Sciatic nerve (tissue), 2 donors: Measurements from ENCODE around the gene CKM. TPM values are rescaled to one million over a fixed set of nuclear protein-coding genes. Genes with fewer than 3 reads are reported as not detected.
"Not testable (repeated sequence)": the region's sequence is repeated elsewhere in the genome, so short reads cannot be mapped to it uniquely, and the experiment has no call there.

Experiments used
- ATAC-seq: fragments of 200-7000 bp; cut with Tn5 transposase; one replicate; pipeline ENCODE4 v1.9.1; 2020; ENCODE audit warnings: mild to moderate bottlenecking, moderate library complexity
- DNase-seq: peaks from one replicate; pipeline ENCODE4 v3.0.0-alpha.2; 2020; ENCODE audit warnings: low spot score
- intact Hi-C: fragments of 100-400 bp; cut with DNase I; formaldehyde crosslinking; loops from one replicate; pipeline ENCODE4 v1.14.2; 2022
- total RNA-seq: library from RNA; stranded (reverse); fragmentation: NEBNext Ultra II Directional; extraction: Animal tissue kit (Norgen Biotek cat#: 25700); gene quantifications from one replicate; pipeline ENCODE4 v1.2.1, GENCODE V29; 2021
- donor health status: DM: no; HTN: no; CAD: no.
- donor health status: DM: no; HTN: no; CAD: no.

CKM gene
- total RNA-seq, 1 donor from 2014 or later, result not detected

DNA sequence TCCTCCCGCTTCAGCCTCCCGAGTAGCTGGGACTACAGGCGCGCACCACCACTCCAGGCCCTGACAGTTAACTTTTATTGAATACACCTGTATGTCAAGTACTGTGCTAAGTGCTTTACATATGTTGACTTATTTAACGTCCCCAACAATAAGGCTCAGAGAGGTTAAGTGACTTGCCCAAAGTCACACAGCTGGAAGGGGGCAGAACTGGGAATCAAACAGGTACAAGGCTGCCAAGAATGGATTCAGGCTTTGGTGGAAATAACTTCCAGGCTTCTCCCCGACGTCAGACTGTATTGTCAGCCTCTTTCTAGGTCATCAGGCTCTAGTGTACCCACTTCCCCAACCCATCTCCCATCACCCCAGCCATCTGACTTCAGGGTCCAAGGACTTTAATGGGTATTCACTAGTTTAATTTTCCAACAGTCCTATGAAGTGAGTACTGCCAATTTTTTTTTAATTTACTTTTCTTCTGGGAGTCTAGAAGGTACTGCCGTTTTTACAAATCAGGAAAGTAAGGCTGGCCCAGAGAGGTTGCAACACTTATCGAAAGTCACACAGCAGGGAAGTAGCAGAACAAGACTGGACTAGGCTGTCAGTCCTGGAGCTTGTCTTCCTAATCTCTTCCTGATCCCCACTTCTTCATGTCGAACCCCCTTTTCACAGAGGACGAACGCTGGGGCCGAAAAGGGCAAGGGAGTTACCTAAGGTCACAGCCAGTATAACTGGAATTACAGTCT is 4.9 kb upstream of the CKM start:
- intact Hi-C loops, result no loop called here
- DNase-seq (no peak), ATAC-seq (no peak)

DNA sequence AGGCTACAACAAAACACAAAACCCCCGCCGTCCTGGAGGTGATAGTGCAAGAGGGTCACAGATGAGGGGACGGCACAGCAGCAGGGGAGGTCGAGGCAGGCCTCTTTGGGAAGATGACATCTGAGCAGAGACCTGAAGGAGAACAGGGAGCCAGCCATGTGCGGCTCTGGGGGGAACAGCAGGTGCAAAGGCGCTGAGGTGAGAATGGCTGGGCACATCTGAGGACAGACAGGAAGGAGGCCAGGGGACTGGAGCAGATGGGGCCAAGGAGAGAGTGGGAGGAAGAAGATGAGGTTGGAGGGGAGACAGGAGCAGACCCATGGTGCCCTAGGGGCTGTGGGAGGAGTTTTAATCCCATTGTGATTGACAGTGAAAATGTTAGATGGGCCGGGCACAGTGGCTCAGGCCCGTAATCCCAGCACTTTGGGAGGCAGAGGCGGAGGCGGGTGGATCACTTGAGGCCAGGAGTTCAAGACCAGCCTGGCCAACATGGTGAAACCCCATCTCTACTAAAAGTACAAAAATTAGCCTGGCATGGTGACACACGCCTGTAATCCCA is 1.8 kb upstream of the CKM start:
- intact Hi-C loops, result no loop called here
- ATAC-seq (no peak), DNase-seq (no peak)

DNA sequence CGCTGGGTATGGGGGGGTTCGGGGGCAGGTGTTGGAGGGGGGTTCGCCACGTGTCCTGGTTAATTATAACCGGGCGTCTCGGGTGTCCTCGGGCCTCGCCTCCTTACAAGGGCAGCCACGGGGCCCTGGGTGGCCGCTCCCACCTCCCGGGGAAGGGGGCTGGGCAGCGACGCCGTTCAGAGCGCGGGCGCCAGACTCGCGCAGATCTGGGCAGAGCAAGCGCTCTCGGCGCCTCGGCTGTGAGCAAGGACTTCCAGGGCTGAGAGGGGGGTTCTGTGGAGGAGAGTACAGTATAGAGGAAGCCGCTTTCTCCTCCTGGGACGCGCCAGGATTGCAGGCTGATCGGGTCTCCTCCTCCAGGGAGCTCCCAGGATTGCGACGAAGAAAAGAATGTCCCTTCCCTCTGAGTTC is 1.0 kb upstream of the CKM start:
- DNase-seq (no peak), ATAC-seq (no peak)
- intact Hi-C loops, result no loop called here

DNA sequence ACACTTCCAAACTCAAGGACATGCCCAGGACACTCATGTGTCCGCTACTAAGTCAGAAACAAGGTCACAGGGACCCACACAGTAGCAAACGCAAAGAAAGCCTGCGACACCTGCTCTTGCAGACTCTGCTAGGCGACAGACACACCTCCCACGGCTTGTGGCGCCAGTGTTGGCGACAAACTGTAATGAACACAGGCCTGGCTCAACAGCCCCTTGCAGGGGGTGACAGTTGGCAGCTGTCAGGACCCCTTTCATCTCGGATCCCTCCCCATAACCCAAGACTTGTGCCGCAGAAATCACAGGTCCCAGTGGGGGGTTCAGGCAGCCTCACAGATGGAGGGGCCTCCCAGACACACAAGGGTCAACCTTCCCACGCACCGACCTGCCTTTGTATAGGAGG is 364 bp downstream of the CKM start:
- ATAC-seq (no peak), DNase-seq (no peak)
- intact Hi-C loops, result no loop called here

DNA sequence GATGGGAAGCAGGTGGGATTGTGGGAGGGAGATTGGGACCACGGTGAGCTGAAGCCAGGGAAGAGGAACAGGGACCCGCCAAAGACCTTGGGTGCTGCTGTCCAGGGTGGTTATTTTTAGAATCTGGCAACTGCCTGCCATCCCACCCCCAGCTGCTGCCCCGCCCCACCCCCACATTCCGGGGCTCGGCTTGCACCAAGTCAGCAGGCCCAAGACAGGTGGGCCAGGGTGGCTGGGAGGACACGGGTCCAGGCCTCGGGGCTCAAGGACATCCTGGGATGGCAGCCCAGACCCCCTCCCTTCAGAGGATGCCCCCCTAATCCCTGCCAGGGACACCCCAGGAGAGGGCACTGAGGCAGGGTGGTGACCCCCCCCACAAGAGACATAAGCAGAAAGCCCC is 827 bp downstream of the CKM start:
- DNase-seq (no peak), ATAC-seq (no peak)
- intact Hi-C loops, result no loop called here

DNA sequence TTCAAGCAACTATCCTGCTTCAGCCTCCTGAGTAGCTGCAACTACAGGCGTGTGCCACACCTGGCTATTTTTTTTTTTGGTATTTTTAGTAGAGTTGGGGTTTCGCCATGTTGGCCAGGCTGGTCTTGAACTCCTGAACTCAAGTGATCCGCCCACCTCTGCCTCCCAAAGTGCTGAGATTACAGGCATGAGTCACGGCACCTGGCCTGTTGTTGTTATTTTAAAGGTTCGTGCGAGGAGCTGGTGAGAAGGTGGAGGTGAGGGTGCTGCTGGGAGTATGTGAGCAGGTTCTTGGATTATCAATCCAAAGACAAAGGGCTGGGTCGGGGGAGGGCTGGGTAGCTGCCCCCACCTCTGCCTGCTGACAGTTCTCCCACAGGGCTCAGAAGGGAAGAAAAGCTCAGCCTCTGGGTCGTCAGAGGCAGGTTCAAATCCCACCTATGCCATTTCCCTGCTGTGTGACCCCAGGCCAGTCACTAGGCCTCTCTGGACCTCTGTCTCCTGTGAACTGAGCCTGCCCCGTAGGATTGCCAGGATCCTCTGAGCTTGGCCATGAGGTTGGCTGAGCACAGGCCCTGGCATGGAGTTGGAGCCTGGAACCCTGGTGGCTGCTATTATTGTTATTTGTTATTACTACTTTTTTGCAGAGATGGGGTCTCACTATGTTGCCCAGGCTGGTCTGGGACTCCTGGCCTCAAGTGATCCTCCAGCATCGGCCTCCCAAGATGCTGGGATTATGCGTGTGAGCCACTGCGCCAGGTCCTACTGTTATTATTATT is 1.5 kb downstream of the CKM start:
- intact Hi-C loops, result no loop called here
- no peak for DNase-seq
- no peak for ATAC-seq

DNA sequence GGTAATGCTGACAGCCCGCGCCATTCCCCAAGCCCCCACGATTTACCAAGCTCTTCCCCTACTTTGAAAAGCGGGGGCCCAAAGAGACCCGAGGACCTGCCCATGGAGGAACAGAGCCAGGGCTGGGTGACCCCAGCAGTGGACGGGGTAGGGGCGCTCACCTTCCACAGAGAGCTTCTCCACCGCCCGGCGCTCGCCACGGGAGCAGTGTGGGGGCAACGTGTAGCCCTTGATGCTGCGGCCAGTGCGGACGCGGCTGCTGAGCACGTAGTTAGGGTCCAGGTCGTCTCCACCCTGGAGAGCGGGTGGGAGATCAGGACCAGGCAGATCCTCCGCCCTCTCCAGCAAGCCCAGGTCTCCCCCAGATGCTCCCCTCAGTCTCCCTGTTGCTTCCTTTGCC is 7.4 kb downstream of the CKM start:
- intact Hi-C loops, result no loop called here
- no peak for DNase-seq
- no peak for ATAC-seq

DNA sequence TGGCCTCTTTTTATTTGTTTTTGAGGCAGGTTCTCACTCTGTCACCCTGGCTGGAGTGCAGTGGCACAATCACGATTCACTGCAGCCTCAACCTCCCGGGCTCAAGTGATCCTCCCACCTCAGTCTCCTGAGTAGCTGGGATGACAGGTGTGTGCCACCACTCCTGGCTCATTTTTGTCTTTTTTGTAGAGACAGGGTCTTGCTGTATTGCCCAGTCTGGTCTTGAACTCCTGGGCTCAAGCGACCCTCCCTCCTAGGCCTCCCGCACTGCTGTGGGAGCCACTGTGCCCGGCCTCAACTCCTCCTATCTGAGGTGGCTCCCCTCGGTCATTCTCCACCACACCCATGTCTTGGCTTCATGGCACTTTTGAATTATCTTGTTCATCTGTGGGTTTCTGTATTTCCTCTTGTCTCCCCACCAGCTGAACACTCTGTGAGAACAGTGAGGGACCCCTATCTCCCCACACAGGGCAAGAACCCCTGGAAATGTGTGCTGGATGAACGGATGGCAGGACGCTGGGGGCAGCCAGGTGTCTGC is 7.9 kb downstream of the CKM start:
- DNase-seq, result no peak
- intact Hi-C loops, result no loop called here
- no peak for ATAC-seq

DNA sequence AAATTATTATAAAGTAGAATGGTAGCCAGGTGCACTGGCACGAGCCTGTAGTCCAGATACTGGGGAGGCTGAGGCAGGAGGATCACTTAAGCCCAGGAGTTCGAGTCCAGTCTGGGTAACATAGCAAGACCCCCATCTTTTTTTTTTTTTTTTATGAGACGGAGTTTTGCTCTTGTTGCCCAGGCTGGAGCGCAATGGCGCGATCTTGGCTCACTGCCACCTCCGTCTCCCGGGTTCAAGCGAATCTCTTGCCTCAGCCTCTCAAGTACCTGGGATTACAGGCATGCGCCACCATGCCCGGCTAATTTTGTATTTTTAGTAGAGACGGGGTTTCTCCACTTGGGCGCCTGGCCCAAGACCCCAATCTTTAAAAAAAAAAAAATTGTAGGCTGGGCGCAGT is 10.4 kb downstream of the CKM start:
- intact Hi-C loops, DNase-seq, ATAC-seq: not testable (repeated sequence)

DNA sequence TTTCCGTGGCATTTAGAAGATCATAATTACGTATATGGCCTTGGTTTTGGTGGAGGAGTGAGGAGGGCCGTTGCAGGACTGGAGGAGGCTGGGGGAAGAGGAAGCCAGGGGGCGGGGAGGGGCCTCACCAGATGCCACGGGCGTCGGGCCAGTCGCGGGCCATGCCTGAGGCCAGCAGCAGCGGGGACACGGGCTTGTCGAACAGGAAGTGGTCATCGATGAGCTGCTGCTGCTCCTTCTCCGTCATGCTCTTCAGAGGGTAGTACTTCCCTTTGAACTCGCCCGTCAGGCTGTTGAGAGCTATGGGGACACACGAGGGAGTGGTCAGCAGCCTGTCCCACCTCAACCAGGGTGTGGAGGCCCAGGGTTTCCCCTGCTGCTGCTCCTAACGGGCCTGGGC is 11.1 kb downstream of the CKM start:
- ATAC-seq (no peak), DNase-seq (no peak)
- intact Hi-C loops, result no loop called here

DNA sequence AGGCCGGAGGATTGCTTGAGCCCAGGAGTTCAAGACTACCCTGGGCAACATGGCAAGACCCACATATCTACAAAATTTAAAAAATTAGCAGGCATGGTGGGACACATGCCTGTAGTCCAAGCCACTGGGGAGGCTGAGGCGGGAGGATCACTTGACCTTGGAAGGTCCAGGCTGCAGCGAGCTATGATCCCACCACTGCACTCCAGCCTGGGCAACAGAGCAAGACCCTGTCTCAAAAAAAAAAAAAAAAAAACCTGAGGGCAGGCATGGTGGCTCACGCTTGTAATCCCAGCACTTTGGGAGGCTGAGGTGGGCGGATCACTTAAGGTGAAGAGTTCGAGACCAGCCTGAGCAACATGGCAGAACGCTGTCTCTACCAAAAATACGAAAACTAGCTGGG is 13.4 kb downstream of the CKM start:
- DNase-seq, ATAC-seq, intact Hi-C loops: not testable (repeated sequence)

DNA sequence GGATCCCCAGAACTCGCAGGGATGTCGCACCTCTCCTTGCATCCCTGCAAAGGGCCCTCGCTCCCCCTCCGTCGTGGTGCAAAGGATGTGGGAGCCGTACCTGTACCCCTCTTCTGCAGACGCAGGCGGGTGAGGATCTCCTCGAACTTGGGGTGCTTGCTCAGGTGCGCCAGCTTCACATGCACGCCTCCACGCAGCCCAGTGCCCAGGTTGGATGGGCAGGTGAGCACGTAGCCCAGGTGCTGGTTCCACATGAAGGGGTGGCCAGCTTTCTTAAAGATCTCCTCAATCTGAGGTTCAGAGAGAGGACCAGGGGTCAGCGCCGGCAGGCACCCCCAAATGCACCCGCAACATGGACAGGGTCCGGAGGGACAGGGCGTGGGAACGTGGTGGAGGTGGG is 15.3 kb downstream of the CKM start:
- no peak for DNase-seq
- intact Hi-C loops, result no loop called here
- no peak for ATAC-seq

DNA sequence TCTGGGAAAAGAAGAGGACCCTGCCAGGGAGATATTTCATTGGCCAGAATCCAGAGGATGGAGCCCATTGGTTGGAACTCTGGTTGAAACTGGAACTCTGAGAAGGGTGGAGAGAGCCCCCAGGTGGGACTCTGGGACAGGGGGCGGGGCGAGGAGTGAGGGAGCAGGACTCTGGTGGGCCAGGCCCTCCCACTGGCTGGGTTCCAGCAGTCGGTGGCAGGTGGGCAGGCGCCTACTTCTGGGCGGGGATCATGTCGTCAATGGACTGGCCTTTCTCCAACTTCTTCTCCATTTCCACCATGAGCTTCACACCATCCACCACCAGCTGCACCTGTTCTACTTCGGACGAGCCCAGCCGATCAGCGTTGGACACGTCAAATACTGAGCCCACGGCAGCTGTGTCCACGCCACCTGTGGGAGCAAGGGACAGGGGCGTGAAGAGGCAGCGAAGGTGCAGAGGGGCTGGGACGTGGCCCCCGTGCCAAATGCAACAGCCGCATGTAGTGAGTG is 16.1 kb downstream of the CKM start:
- DNase-seq, result no peak
- intact Hi-C loops, result no loop called here
- ATAC-seq, result no peak

DNA sequence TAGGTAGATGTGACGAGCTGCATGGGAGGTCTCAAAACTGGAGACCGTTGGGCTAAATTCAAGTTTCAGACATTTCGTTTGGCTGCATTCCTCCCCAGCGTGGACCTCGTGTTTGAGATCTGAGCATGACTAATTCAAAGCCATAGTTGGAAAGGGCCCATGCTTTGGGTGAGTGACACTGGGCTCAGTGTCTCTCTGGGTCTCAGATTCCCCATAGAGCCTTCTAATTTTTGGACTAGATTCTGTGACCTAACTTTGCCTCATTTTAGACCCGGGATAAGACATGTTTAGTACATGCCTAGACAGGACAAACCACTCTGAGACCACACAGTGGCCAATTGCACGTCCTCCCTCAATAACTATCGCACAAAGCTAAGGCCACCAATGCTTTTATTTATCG is 16.6 kb downstream of the CKM start:
- intact Hi-C loops, result no loop called here
- DNase-seq, result no peak
- ATAC-seq, result no peak

DNA sequence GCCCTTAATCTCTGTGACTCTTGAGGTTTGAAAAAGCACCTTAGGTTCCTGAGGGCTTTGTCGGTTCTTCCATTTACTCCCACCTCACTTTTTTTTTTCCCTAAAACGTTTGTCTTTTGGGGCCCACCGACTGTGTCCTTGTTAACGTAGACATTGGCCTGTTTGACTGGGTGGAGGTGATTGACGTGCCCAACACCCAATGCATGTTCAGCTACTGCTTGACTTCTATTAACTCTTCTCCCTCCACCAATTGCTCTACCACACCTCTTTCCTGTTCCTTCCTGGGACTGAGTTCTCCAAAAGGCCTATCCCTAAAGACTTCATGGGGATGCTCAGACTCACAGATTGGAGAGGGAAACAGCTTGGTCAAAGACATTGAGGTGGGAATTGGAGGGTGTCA is 17.3 kb downstream of the CKM start:
- intact Hi-C loops, result no loop called here
- no peak for DNase-seq
- ATAC-seq, result no peak

DNA sequence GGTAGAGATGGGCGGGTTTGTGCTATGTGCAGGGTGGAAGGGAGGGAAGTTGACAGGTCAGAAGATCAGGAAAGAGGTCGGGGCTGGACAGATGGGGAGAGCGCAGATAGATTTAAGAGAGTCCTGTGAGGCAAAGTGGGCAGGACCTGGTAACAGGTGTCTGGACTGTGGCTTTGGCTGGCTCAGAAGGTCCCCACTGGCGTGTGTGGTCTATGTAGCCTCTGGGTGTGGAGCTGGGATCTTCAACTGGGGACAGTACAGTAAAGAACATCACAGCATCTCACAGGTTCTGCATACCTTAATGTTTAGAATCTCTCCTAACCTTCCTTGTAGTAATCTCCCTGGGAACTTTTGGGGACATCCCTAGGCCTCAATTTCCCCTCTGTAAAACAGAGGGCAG is 17.7 kb downstream of the CKM start:
- ATAC-seq, result no peak
- intact Hi-C loops, result no loop called here
- DNase-seq, result no peak

DNA sequence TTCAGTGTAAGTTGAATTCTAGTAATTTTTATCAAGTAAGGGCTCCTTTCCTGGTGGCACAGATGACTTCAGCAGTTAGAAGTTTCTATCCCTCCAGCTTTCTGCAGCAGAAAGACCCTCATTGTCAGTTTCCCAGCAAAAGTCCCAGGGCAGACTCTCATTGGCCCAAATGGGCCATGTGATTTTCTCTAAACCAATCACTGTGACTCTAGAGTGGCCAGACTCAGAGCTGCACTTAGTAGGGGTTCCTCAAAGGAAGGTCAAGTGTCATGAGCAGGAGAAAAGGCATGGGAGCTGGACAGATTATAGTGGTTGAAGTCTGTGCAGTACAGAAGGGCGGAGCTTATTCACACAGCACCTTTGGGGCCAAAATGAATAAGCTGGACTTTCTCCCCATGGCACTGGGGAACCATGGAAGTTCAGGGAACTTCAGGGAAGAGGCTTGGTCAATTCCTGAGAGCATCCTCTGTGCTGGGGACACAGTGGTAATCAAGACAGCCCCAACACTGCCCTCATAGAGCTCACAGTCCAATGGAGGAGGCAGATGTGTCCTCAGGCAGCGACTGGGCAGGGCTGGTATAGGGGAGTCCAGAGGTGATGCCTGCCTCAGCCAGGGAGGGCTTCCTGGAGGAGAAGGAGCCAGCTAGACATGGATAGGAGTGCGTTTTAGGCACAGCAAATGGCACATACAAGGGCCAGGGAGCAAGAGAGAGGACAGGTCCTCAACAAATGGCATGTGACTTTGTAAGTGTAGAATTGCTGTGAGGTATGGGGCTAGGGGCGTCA is 18.3 kb downstream of the CKM start:
- ATAC-seq (no peak), DNase-seq (no peak)
- intact Hi-C loops, result no loop called here

DNA sequence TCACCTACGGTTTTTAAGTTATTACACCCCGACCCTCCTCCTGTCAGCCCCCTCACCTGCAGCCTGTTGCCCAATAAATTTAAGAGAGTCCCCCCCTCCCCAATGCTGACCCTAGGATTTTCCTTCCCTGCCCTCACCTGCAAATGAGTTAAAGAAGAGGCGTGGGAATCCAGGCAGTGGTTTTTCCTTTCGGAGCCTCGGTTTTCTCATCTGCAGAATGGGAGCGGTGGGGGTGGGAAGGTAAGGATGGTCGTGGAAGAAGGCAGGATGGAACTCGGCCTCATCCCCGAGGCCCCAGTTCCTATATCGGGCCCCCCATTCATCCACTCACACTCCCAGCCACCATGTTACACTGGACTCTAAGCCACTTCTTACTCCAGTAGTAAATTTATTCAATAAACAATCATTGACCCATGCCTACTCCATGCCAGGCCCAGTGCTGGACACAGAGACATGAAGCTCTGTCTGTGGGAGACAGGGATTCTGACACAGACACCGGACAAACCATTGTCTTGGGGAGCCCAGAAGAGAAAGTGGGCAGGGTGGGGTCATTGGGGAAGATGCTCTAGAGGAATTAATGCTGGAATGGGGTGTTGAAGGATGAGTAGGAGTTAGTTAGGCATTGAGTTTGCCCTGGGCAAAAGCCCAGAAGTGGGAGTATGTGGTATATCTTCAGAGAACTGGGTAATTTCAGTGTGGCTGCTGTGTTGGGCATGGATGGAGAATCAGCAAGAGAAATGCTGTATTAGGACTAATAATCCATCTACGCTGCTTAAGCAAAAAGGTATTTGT is 19.2 kb downstream of the CKM start:
- DNase-seq, result no peak
- intact Hi-C loops, result no loop called here
- no peak for ATAC-seq
